Measurements from ENCODE around the gene TRPM4. TPM values are rescaled to one million over a fixed set of nuclear protein-coding genes. Genes with fewer than 3 reads are reported as not detected.

The TRPM4 gene
- total and polyA plus RNA-seq, 2 of the 8 experiments (the other 6 are each of a cell fraction or from before 2014, with no cell fraction given): 11.3 to 13.3 TPM

- no peak for TF ChIP-seq BACH1 (IDR thresholded peaks at IDR 0.05; ENCODE audit: low read length)
- TF ChIP-seq POLR2AphosphoS5 (IDR thresholded peaks at IDR 0.05; ENCODE audit: low read depth, low read length): no peak
- no peak for TF ChIP-seq NANOG (IDR thresholded peaks at IDR 0.05; ENCODE audit: insufficient read depth, low read depth, low read length, poor library complexity, severe bottlenecking)
- TF ChIP-seq PHF8 (conservative IDR thresholded peaks at IDR 0.05; ENCODE audit: low read depth, low read length): no peak
- TF ChIP-seq CTBP2 (IDR thresholded peaks at IDR 0.05; ENCODE audit: borderline replicate concordance, insufficient read depth, insufficient read length, low read length): no peak
- no peak for TF ChIP-seq SRF (IDR thresholded peaks at IDR 0.05; ENCODE audit: low read depth, low read length)
Measured at GRCh38 chr19:49117677-49118564, 39.7 kb upstream of the TRPM4 start (continued).
